K562 (cell line): Measurements from ENCODE around the gene LYRM1. TPM values are rescaled to one million over a fixed set of nuclear protein-coding genes. Genes with fewer than 3 reads are reported as not detected.

Source experiments
- BCL6 ChIP-seq: fragments of 250-450 bp; sonication (Bioruptor Pico); IDR thresholded peaks from 2 replicates; pipeline ENCODE4 v1.4.0; 2020
- CBFA2T2 ChIP-seq: fragments of 450-650 bp; conservative IDR thresholded peaks from 2 replicates; pipeline ENCODE4 v1.6.1; 2017; ENCODE audit warnings: mild to moderate bottlenecking
- CHD4 ChIP-seq: fragments of 200-600 bp; sonication (generic); IDR thresholded peaks from 3 replicates; pipeline ENCODE4 v1.6.1; 2012; ENCODE audit warnings: low read depth, mild to moderate bottlenecking, mixed read lengths, low read length, inconsistent platforms; ENCODE audit not compliant: insufficient read depth, insufficient replicate concordance, poor library complexity, severe bottlenecking
- DACH1 ChIP-seq: fragments of 450-650 bp; IDR thresholded peaks from 2 replicates; pipeline ENCODE4 v1.6.1; 2018; ENCODE audit not compliant: partially characterized antibody
- DEAF1 ChIP-seq: fragments of 450-650 bp; formaldehyde crosslinking; IDR thresholded peaks from 2 replicates; pipeline ENCODE4 v1.4.0; 2020; ENCODE audit warnings: mild to moderate bottlenecking, moderate library complexity
- ETV1 ChIP-seq: fragments of 450-650 bp; conservative IDR thresholded peaks from 2 replicates; pipeline ENCODE4 v1.6.1; 2016; ENCODE audit warnings: missing genetic modification characterization, control low read depth, low read depth, missing compliant biosample characterization
- GATAD2A ChIP-seq: fragments of 450-650 bp; IDR thresholded peaks from 2 replicates; pipeline ENCODE4 v1.6.1; 2017
- HNRNPH1 ChIP-seq: fragments of 200-400 bp; formaldehyde crosslinking; optimal IDR thresholded peaks from 2 replicates; pipeline ENCODE3; 2017; ENCODE audit warnings: low read depth, mild to moderate bottlenecking, low read length, moderate library complexity
- ILK ChIP-seq: fragments of 450-650 bp; IDR thresholded peaks from 2 replicates; pipeline ENCODE4 v1.6.1; 2016; ENCODE audit warnings: missing genetic modification characterization, low read depth, mild to moderate bottlenecking, missing compliant biosample characterization, moderate library complexity, borderline replicate concordance
- JUNB ChIP-seq: fragments of 450-650 bp; formaldehyde crosslinking; conservative IDR thresholded peaks from 2 replicates; pipeline ENCODE4 v1.4.0; 2020; ENCODE audit warnings: mild to moderate bottlenecking
- NFYB ChIP-seq: IDR thresholded peaks from 2 replicates; pipeline ENCODE4 v1.6.1; 2011; ENCODE audit warnings: mild to moderate bottlenecking, moderate library complexity; ENCODE audit not compliant: insufficient read length; ENCODE audit errors: extremely low read depth
- SIX5 ChIP-seq, 2 experiments: IDR thresholded peaks; 2 replicates each; pipeline ENCODE4 v1.6.1; 2011; ENCODE audit warnings: low read length in 2 of 2, borderline replicate concordance in 1 of 2, low read depth in 1 of 2, mild to moderate bottlenecking in 1 of 2, moderate library complexity in 1 of 2; ENCODE audit not compliant: insufficient read depth in 1 of 2
- SREBF1 ChIP-seq: fragments of 150-350 bp; IDR thresholded peaks from 2 replicates; pipeline ENCODE4 v1.6.1; 2014; ENCODE audit warnings: antibody characterized with exemption, low read depth, low read length, borderline replicate concordance
- SREBF2 ChIP-seq: sonication (generic); formaldehyde crosslinking; IDR thresholded peaks from 2 replicates; pipeline ENCODE4 v1.4.0; 2020; ENCODE audit warnings: mild to moderate bottlenecking, missing genetic modification reagents
- THRAP3 ChIP-seq: fragments of 450-650 bp; IDR thresholded peaks from 2 replicates; pipeline ENCODE4 v1.6.1; 2016; ENCODE audit warnings: mild to moderate bottlenecking, inconsistent platforms, borderline replicate concordance
- XRCC4 ChIP-seq: IDR thresholded peaks from one replicate; pipeline ENCODE4 v1.6.1; 2011; ENCODE audit not compliant: insufficient read depth, insufficient read length; ENCODE audit errors: extremely low read depth
- ZBTB8A ChIP-seq: fragments of 450-650 bp; IDR thresholded peaks from 2 replicates; pipeline ENCODE4 v1.6.1; 2018; ENCODE audit warnings: mild to moderate bottlenecking, moderate library complexity; ENCODE audit not compliant: partially characterized antibody
- ZC3H11A ChIP-seq: IDR thresholded peaks from 2 replicates; pipeline ENCODE4 v1.6.1; 2012; ENCODE audit warnings: low read depth, low read length, improper control_type of control experiment
- ZFP30 ChIP-seq: fragments of 250-450 bp; sonication (Bioruptor Pico); IDR thresholded peaks from 2 replicates; pipeline ENCODE4 v1.8.0; 2022; ENCODE audit warnings: moderate library complexity, mild to moderate bottlenecking, inconsistent platforms, borderline replicate concordance
- ZNF217 ChIP-seq: sonication (generic); formaldehyde crosslinking; IDR thresholded peaks from 2 replicates; pipeline ENCODE4 v1.8.0; 2022; ENCODE audit warnings: mild to moderate bottlenecking, missing genetic modification reagents
- ZNF23 ChIP-seq: fragments of 250-450 bp; sonication (Bioruptor Pico); IDR thresholded peaks from 2 replicates; pipeline ENCODE4 v1.4.0; 2020; ENCODE audit warnings: mild to moderate bottlenecking
- ZNF239 ChIP-seq: fragments of 250-450 bp; sonication (Bioruptor Pico); IDR thresholded peaks from 2 replicates; pipeline ENCODE4 v1.4.0; 2020; ENCODE audit warnings: mild to moderate bottlenecking
- ZNF592 ChIP-seq: fragments of 450-650 bp; IDR thresholded peaks from 2 replicates; pipeline ENCODE4 v1.6.1; 2017; ENCODE audit warnings: antibody characterized with exemption, mild to moderate bottlenecking
- polyA plus RNA-seq, 8 experiments: library from polyadenylated mRNA; depleted of rRNA in 4 of 8; stranded (reverse) in 5 of 8; unstranded in 3 of 8; fragments of >200 nt; fragmentation: Nextera tagmentation in 2 of 8; fragmentation: Illumina TruSeq in 1 of 8; extraction: Ambion mirVana in 2 of 8; extraction: Trizol in 1 of 8; gene quantifications; 2 replicates each; pipeline versions ENCODE4 v1.2.1 to v1.2.3, GENCODE V29; 2011 to 2014; ENCODE audit warnings: inconsistent platforms in 1 of 8, missing spikeins in 1 of 8
- total RNA-seq, 7 experiments: library from RNA; depleted of rRNA in 6 of 7; stranded (reverse); fragments of >200 nt in 6 of 7; fragmentation: Illumina TruSeq in 2 of 7; extraction: Trizol in 2 of 7; gene quantifications; 2 replicates each; pipeline versions ENCODE4 v1.2.1 to v1.2.3, GENCODE V29; 2011 to 2021; ENCODE audit warnings: low replicate concordance in 1 of 7

LYRM1 gene
- total and polyA plus RNA-seq, 9 of the 15 experiments (the other 6 are each of a cell fraction or from before 2014, with no cell fraction given), result 17.5 to 44.1 (median 32.7) TPM

- TF ChIP-seq JUNB (CRISPR knock-in tag) (no peak), THRAP3 (no peak), CBFA2T2 (no peak), HNRNPH1 (no peak), BCL6 (CRISPR knock-in tag) (no peak), ZNF239 (CRISPR knock-in tag) (peak; percentile 72; the same call in 1 of the 2 replicates), ZNF217 (CRISPR knock-in tag) (no peak), XRCC4 (no peak), GATAD2A (no peak), NFYB (no peak), DEAF1 (CRISPR knock-in tag) (no peak), ZNF592 (peak; percentile 66), ZC3H11A (no peak), ETV1 (tag) (no peak), ILK (no peak), SIX5 (IDR thresholded peaks at IDR 0.05; ENCODE audit: borderline replicate concordance in 1 of 2, insufficient read depth in 1 of 2, low read depth in 1 of 2, low read length in 2 of 2) (no peak), ZFP30 (no peak), ZNF23 (CRISPR knock-in tag) (no peak), DACH1 (no peak), SREBF2 (no peak), SREBF1 (no peak), ZBTB8A (no peak), CHD4 (no peak)
Measured at GRCh38 chr16:20886320-20886719, 14.3 kb upstream of the LYRM1 start (continued).
